DOHH2 (cell line): ENCODE measurements around the gene UNC5C.

Experiments used
- CTCF ChIP-seq: fragments of 200-600 bp; sonication (generic); IDR thresholded peaks from one replicate; pipeline ENCODE4 v1.5.1; 2014; ENCODE audit warnings: antibody characterized with exemption, mild to moderate bottlenecking, low read depth, low read length; ENCODE audit not compliant: poor library complexity, severe bottlenecking
- EZH2phosphoT487 ChIP-seq: fragments of 200-600 bp; sonication (generic); IDR thresholded peaks from 2 replicates; pipeline ENCODE4 v1.6.1; 2017; ENCODE audit warnings: borderline replicate concordance, mild to moderate bottlenecking, antibody characterized with exemption, low read length, moderate library complexity, mixed read lengths

- TF ChIP-seq CTCF (no peak), EZH2phosphoT487 (no peak)
Measured at GRCh38 chr4:95398217-95398616, 150.6 kb downstream of the UNC5C start.
